ENCODE measurements around the gene PRR3.
A peak's percentile ranks its signal among the peaks of the same experiment; 100 is the strongest.

- TF ChIP-seq EP300 (IDR thresholded peaks at IDR 0.05) (no peak), POLR2A (IDR thresholded peaks at IDR 0.05; ENCODE audit: low read depth) (no peak), POLR2AphosphoS5 (IDR thresholded peaks at IDR 0.05) (peak; percentile 50 to 68)
- TF ChIP-seq, protein P1, sequence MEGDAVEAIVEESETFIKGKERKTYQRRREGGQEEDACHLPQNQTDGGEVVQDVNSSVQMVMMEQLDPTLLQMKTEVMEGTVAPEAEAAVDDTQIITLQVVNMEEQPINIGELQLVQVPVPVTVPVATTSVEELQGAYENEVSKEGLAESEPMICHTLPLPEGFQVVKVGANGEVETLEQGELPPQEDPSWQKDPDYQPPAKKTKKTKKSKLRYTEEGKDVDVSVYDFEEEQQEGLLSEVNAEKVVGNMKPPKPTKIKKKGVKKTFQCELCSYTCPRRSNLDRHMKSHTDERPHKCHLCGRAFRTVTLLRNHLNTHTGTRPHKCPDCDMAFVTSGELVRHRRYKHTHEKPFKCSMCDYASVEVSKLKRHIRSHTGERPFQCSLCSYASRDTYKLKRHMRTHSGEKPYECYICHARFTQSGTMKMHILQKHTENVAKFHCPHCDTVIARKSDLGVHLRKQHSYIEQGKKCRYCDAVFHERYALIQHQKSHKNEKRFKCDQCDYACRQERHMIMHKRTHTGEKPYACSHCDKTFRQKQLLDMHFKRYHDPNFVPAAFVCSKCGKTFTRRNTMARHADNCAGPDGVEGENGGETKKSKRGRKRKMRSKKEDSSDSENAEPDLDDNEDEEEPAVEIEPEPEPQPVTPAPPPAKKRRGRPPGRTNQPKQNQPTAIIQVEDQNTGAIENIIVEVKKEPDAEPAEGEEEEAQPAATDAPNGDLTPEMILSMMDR (IDR thresholded peaks at IDR 0.05) = peak; percentile 95 to 100 (median 97)
Observed at GRCh38 chr6:30541515-30542403, 15.3 kb upstream of the PRR3 start.

All from esophagus muscularis mucosa (tissue), 4 donors.